Activated CD4-positive, CD25-positive, alpha-beta regulatory T cell treated with anti-CD3 and anti-CD28 coated beads, Interleukin-2, amount 50 U/mL, for 72 hours (primary cell): ENCODE data around the gene SND1.

ENCODE experiments used
- DNase-seq: peaks from one replicate; pipeline ENCODE4 v3.0.0; 2021

Gene SND1

GRCh38 chr7:128030654-128031611 lies 378.9 kb downstream of the SND1 start, which contains the start of gene LRRC4:
TSS of gene LRRC4 (minus strand) at chr7:128031437. CDS start at chr7:128030640, 797 bp downstream.
- no peak for DNase-seq

GRCh38 chr7:128031901-128032604 lies 380.1 kb downstream of the SND1 start:
- peak; percentile 48 for DNase-seq

GRCh38 chr7:128032605-128033235 lies 380.7 kb downstream of the SND1 start:
- no peak for DNase-seq

- no peak for DNase-seq
These were observed 381.3 kb downstream of the SND1 start for GRCh38 chr7:128033246-128033645.

- no peak for DNase-seq
These were observed 382.8 kb downstream of the SND1 start for GRCh38 chr7:128034825-128035224.

GRCh38 chr7:128035712-128036111 lies 383.7 kb downstream of the SND1 start:
- no peak for DNase-seq

GRCh38 chr7:128036226-128036940 lies 384.4 kb downstream of the SND1 start:
- DNase-seq = no peak

- DNase-seq = no peak
These were observed 385.1 kb downstream of the SND1 start for GRCh38 chr7:128037081-128037480.

- no peak for DNase-seq
These were observed 386.1 kb downstream of the SND1 start for GRCh38 chr7:128037880-128038619.

GRCh38 chr7:128039544-128039953 lies 387.6 kb downstream of the SND1 start:
- no peak for DNase-seq

GRCh38 chr7:128040205-128040604 lies 388.2 kb downstream of the SND1 start:
- DNase-seq = no peak

GRCh38 chr7:128041203-128041602 lies 389.2 kb downstream of the SND1 start:
- no peak for DNase-seq

- DNase-seq = no peak
These were observed 390.0 kb downstream of the SND1 start for GRCh38 chr7:128042012-128042411.

GRCh38 chr7:128044064-128044463 lies 392.1 kb downstream of the SND1 start:
- no peak for DNase-seq

GRCh38 chr7:128045158-128045557 lies 393.2 kb downstream of the SND1 start:
- no peak for DNase-seq

- DNase-seq = no peak
These were observed 393.8 kb downstream of the SND1 start for GRCh38 chr7:128045766-128046165.

GRCh38 chr7:128052404-128052803 lies 400.4 kb downstream of the SND1 start:
- no peak for DNase-seq

GRCh38 chr7:128053023-128053422 lies 401.0 kb downstream of the SND1 start:
- no peak for DNase-seq

GRCh38 chr7:128053991-128054390 lies 402.0 kb downstream of the SND1 start:
- DNase-seq = no peak

GRCh38 chr7:128054511-128054910 lies 402.5 kb downstream of the SND1 start:
- DNase-seq = no peak

- no peak for DNase-seq
These were observed 403.6 kb downstream of the SND1 start for GRCh38 chr7:128055637-128056036.

- DNase-seq = no peak
These were observed 404.9 kb downstream of the SND1 start for GRCh38 chr7:128056901-128057300.
